GM12878 (cell line): Measurements from ENCODE around the gene BMI1. TPM values are rescaled to one million over a fixed set of nuclear protein-coding genes. Genes with fewer than 3 reads are reported as not detected.

Experiments
- ATAC-seq: fragments of 200-7000 bp; cut with Tn5 transposase; 3 replicates; pipeline ENCODE4 v1.9.1; 2020; ENCODE audit warnings: mild to moderate bottlenecking, moderate library complexity
- BruUV-seq: library from RNA; stranded (reverse); fragments of 400-500 nt; replicated peaks from 2 replicates; lab custom pipeline; 2021; lab: Mats Ljungman, UMichigan
- CTCF ChIA-PET: fragments of 300-600 bp; sonication (Branson Sonifier 250); formaldehyde crosslinking; extraction: SDS; loops from one replicate; lab custom pipeline; 2021; ENCODE audit warnings: inconsistent platforms; lab: Yijun Ruan, JAX
- POLR2A ChIA-PET: fragments of 350-600 bp; formaldehyde crosslinking; extraction: SDS; loops from one replicate; lab custom pipeline; 2021; ENCODE audit warnings: inconsistent platforms; lab: Charles Lee
- RAD21 ChIA-PET: fragments of 300-600 bp; sonication (Branson Sonifier 250); formaldehyde crosslinking; loops from one replicate; lab custom pipeline; 2023; ENCODE audit warnings: antibody characterized with exemption; ENCODE audit not compliant: unreplicated experiment; lab: Charles Lee
- SMC1A ChIA-PET: fragments of 300-600 bp; sonication (Branson Sonifier 250); formaldehyde crosslinking; loops from one replicate; lab custom pipeline; 2023; ENCODE audit not compliant: unreplicated experiment, uncharacterized antibody; lab: Charles Lee
- DNase-seq: peaks from one replicate; pipeline ENCODE4 v3.0.0-alpha.2; 2011; ENCODE audit warnings: low read depth, low spot score
- FAIRE-seq: peaks from 3 replicates; lab custom pipeline; 2011; peaks lifted over from hg19 to GRCh38; lab: Jason Lieb, UNC
- H2AFZ ChIP-seq: 2 replicates; pipeline ENCODE4 v1.6.0; 2011; ENCODE audit warnings: low read depth, low read length, control low read depth; ENCODE audit not compliant: control insufficient read depth
- H3K27ac ChIP-seq: 2 replicates; pipeline ENCODE4 v1.5.1; 2011; ENCODE audit warnings: control low read depth; ENCODE audit not compliant: control insufficient read depth, insufficient read depth
- H3K27me3 ChIP-seq, 2 experiments: replicated peaks in 1 of 2; 2 replicates each; pipeline versions ENCODE4 v1.6.0 to v1.6.1; 2011; ENCODE audit warnings: low read length in 1 of 2; ENCODE audit not compliant: control insufficient read depth in 2 of 2, insufficient read depth in 2 of 2
- H3K36me3 ChIP-seq, 2 experiments: 2 replicates each; pipeline ENCODE4 v1.5.1; 2011; ENCODE audit warnings: low read length in 1 of 2; ENCODE audit not compliant: control insufficient read depth in 2 of 2, insufficient read depth in 2 of 2
- H3K4me1 ChIP-seq: 2 replicates; pipeline ENCODE4 v1.6.1; 2011; ENCODE audit warnings: mild to moderate bottlenecking, low read length, moderate library complexity, mixed read lengths; ENCODE audit not compliant: control insufficient read depth, insufficient read depth
- H3K4me2 ChIP-seq: 2 replicates; pipeline ENCODE4 v1.6.0; 2011; ENCODE audit warnings: control low read depth; ENCODE audit not compliant: control insufficient read depth, insufficient read depth
- H3K4me3 ChIP-seq: fragments of 200-600 bp; sonication (generic); 2 replicates; pipeline ENCODE4 v1.5.1; 2016
- H3K79me2 ChIP-seq: 2 replicates; pipeline ENCODE4 v1.6.0; 2011; ENCODE audit warnings: low read length; ENCODE audit not compliant: control insufficient read depth, insufficient read depth
- H3K9ac ChIP-seq: 2 replicates; pipeline ENCODE4 v1.8.0; 2011; ENCODE audit warnings: low read length, control low read depth, mixed read lengths; ENCODE audit not compliant: control insufficient read depth, insufficient read depth
- H3K9me3 ChIP-seq: replicated peaks from 3 replicates; pipeline ENCODE4 v1.5.1; 2011; ENCODE audit warnings: mild to moderate bottlenecking, low read length; ENCODE audit not compliant: control insufficient read depth, insufficient read depth
- H4K20me1 ChIP-seq: 2 replicates; pipeline ENCODE4 v1.6.0; 2011; ENCODE audit not compliant: control insufficient read depth, insufficient read depth
- BACH1 ChIP-seq: fragments of 450-650 bp; IDR thresholded peaks from 2 replicates; pipeline ENCODE4 v1.6.1; 2017; ENCODE audit warnings: mild to moderate bottlenecking, borderline replicate concordance
- CHD2 ChIP-seq: IDR thresholded peaks from 2 replicates; pipeline ENCODE4 v1.6.1; 2011; ENCODE audit warnings: low read depth, low read length, improper control_type of control experiment, borderline replicate concordance
- GABPA ChIP-seq: IDR thresholded peaks from 2 replicates; pipeline ENCODE4 v1.6.1; 2014; ENCODE audit warnings: antibody characterized with exemption, low read depth, mild to moderate bottlenecking, inconsistent platforms
- IKZF1 ChIP-seq: fragments of 450-650 bp; conservative IDR thresholded peaks from 2 replicates; pipeline ENCODE4 v1.6.1; 2017; ENCODE audit warnings: antibody characterized with exemption, mild to moderate bottlenecking
- KLF5 ChIP-seq: fragments of 450-650 bp; IDR thresholded peaks from 2 replicates; pipeline ENCODE4 v1.6.1; 2014; ENCODE audit warnings: mild to moderate bottlenecking; ENCODE audit not compliant: partially characterized antibody
- NFIC ChIP-seq: IDR thresholded peaks from 2 replicates; pipeline ENCODE4 v1.6.1; 2012; ENCODE audit warnings: low read depth, mild to moderate bottlenecking, inconsistent platforms, low read length, moderate library complexity
- RAD21 ChIP-seq: IDR thresholded peaks from 2 replicates; pipeline ENCODE4 v1.6.1; 2011; ENCODE audit warnings: mild to moderate bottlenecking, low read depth, low read length, moderate library complexity; ENCODE audit not compliant: insufficient read depth
- RBBP5 ChIP-seq: fragments of 200-600 bp; sonication (generic); conservative IDR thresholded peaks from 2 replicates; pipeline ENCODE4 v1.6.1; 2016
- YBX1 ChIP-seq: fragments of 450-650 bp; IDR thresholded peaks from 2 replicates; pipeline ENCODE4 v1.6.1; 2016; ENCODE audit warnings: antibody characterized with exemption
- WGBS: methylation state at CpG from one replicate; pipeline ENCODE4 v1.1.6; 2016; ENCODE audit warnings: low lambda C conversion rate; ENCODE audit not compliant: insufficient replicate concordance, insufficient coverage; ENCODE audit errors: missing lambda C conversion rate; 5-methylcytosine and 5-hydroxymethylcytosine counted together
- in situ Hi-C: fragments of 300-500 bp; cut with MboI; formaldehyde crosslinking; loops from 9 replicates; pipeline ENCODE4 v1.14.3; 2018; ENCODE audit warnings: mixed read lengths
- intact Hi-C: fragments of 100-400 bp; cut with micrococcal nuclease; formaldehyde crosslinking; loops from one replicate; pipeline ENCODE4 v1.14.2; 2022; ENCODE audit not compliant: unreplicated experiment
- polyA plus RNA-seq, 11 experiments: library from polyadenylated mRNA; depleted of rRNA in 4 of 11; unstranded in 6 of 11; stranded (reverse) in 5 of 11; fragments of >200 nt; fragmentation: Nextera tagmentation in 4 of 11; fragmentation: Illumina TruSeq in 1 of 11; extraction: Ambion mirVana in 4 of 11; extraction: Trizol in 1 of 11; gene quantifications; 1 replicate in 1 of 11; 2 replicates in 10 of 11; pipeline versions ENCODE4 v1.2.1 to v1.2.3, GENCODE V29; 2011 to 2016; ENCODE audit warnings: inconsistent platforms in 2 of 11, missing spikeins in 2 of 11, low read depth in 1 of 11
- total RNA-seq, 4 experiments: library from RNA; depleted of rRNA in 3 of 4; stranded (reverse); fragments of >200 nt in 3 of 4; fragmentation: Illumina TruSeq in 1 of 4; extraction: Trizol in 1 of 4; gene quantifications; 2 replicates each; pipeline versions ENCODE4 v1.2.1 to v1.2.3, GENCODE V29; 2013 to 2021
- TF ChIP-seq, protein P1 (sequence below): IDR thresholded peaks from 2 replicates; pipeline ENCODE4 v1.6.1; 2012; ENCODE audit warnings: improper control_type of control experiment, low read depth, low read length; ENCODE audit not compliant: insufficient replicate concordance
- TF ChIP-seq, protein P2 (sequence below): fragments of 450-650 bp; formaldehyde crosslinking; IDR thresholded peaks from 2 replicates; pipeline ENCODE4 v1.5.0; 2022; ENCODE audit warnings: mild to moderate bottlenecking, missing genetic modification characterization

Gene BMI1
- total and polyA plus RNA-seq, 10 of the 15 experiments (the other 5 are each of a cell fraction or from before 2014, with no cell fraction given): 8.0 to 49.7 (median 25.8) TPM

GRCh38 chr10:22329150-22329549 is 8.3 kb downstream of the BMI1 start:
- Histone ChIP-seq H3K79me2 (peaks cover 3% of the 10 kb centered on the region), H3K4me2 (no peak overlapping the region), H3K4me1 (peaks cover 17% of the 10 kb centered on the region), H4K20me1 (no peaks in the 10 kb centered on the region)
- POLR2A ChIA-PET: no interaction called here
- FAIRE-seq: no peak
- RAD21 ChIA-PET: no interaction called here
- no peak for ATAC-seq
- in situ Hi-C loops: no loop called here
- WGBS: 98% methylated on average over 3 of the region's 3 CpGs
- DNase-seq: no peak
- no peak for TF ChIP-seq CHD2
- TF ChIP-seq BACH1: no peak
- no peak for TF ChIP-seq YBX1
- TF ChIP-seq RBBP5: no peak
- no peak for TF ChIP-seq IKZF1
- TF ChIP-seq NFIC: no peak
- no peak for TF ChIP-seq RAD21
- TF ChIP-seq, protein P1, sequence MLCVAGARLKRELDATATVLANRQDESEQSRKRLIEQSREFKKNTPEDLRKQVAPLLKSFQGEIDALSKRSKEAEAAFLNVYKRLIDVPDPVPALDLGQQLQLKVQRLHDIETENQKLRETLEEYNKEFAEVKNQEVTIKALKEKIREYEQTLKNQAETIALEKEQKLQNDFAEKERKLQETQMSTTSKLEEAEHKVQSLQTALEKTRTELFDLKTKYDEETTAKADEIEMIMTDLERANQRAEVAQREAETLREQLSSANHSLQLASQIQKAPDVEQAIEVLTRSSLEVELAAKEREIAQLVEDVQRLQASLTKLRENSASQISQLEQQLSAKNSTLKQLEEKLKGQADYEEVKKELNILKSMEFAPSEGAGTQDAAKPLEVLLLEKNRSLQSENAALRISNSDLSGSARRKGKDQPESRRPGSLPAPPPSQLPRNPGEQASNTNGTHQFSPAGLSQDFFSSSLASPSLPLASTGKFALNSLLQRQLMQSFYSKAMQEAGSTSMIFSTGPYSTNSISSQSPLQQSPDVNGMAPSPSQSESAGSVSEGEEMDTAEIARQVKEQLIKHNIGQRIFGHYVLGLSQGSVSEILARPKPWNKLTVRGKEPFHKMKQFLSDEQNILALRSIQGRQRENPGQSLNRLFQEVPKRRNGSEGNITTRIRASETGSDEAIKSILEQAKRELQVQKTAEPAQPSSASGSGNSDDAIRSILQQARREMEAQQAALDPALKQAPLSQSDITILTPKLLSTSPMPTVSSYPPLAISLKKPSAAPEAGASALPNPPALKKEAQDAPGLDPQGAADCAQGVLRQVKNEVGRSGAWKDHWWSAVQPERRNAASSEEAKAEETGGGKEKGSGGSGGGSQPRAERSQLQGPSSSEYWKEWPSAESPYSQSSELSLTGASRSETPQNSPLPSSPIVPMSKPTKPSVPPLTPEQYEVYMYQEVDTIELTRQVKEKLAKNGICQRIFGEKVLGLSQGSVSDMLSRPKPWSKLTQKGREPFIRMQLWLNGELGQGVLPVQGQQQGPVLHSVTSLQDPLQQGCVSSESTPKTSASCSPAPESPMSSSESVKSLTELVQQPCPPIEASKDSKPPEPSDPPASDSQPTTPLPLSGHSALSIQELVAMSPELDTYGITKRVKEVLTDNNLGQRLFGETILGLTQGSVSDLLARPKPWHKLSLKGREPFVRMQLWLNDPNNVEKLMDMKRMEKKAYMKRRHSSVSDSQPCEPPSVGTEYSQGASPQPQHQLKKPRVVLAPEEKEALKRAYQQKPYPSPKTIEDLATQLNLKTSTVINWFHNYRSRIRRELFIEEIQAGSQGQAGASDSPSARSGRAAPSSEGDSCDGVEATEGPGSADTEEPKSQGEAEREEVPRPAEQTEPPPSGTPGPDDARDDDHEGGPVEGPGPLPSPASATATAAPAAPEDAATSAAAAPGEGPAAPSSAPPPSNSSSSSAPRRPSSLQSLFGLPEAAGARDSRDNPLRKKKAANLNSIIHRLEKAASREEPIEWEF: no peak
- no peak for TF ChIP-seq KLF5
- TF ChIP-seq, protein P2, sequence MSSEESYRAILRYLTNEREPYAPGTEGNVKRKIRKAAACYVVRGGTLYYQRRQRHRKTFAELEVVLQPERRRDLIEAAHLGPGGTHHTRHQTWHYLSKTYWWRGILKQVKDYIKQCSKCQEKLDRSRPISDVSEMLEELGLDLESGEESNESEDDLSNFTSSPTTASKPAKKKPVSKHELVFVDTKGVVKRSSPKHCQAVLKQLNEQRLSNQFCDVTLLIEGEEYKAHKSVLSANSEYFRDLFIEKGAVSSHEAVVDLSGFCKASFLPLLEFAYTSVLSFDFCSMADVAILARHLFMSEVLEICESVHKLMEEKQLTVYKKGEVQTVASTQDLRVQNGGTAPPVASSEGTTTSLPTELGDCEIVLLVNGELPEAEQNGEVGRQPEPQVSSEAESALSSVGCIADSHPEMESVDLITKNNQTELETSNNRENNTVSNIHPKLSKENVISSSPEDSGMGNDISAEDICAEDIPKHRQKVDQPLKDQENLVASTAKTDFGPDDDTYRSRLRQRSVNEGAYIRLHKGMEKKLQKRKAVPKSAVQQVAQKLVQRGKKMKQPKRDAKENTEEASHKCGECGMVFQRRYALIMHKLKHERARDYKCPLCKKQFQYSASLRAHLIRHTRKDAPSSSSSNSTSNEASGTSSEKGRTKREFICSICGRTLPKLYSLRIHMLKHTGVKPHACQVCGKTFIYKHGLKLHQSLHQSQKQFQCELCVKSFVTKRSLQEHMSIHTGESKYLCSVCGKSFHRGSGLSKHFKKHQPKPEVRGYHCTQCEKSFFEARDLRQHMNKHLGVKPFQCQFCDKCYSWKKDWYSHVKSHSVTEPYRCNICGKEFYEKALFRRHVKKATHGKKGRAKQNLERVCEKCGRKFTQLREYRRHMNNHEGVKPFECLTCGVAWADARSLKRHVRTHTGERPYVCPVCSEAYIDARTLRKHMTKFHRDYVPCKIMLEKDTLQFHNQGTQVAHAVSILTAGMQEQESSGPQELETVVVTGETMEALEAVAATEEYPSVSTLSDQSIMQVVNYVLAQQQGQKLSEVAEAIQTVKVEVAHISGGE (CRISPR knock-in tag): no peak
- TF ChIP-seq GABPA: no peak
- TF ChIP-seq, all 136 proteins: peak for 0
- Histone ChIP-seq H3K9me3 (no peaks in the 10 kb centered on the region; the same call in 2 of the 3 replicates), H3K36me3 (peaks cover 2 to 13% of the 10 kb centered on the region in 2 experiments; a peak in 3 of 4 replicates), H3K27me3 (0 out of 4 replicates have a peak, but pooled peaks cover 0 to under 1% of the 10 kb centered on the region in 2 experiments), H2AFZ (no peak overlapping the region), H3K9ac (no peak overlapping the region), H3K27ac (no peak overlapping the region), H3K4me3 (no peak overlapping the region)
- ChIA-PET CTCF (no interaction called here), SMC1A (no interaction called here)
- no TSS peak for BruUV-seq
- intact Hi-C loops: no loop called here
